Transverse colon (tissue), 4 donors: ENCODE data around the gene STAP2. TPM values are rescaled to one million over a fixed set of nuclear protein-coding genes. Genes with fewer than 3 reads are reported as not detected.

Source experiments
- DNase-seq: peaks from one replicate; pipeline ENCODE4 v3.0.0-alpha.2; 2019
- H3K27ac ChIP-seq, 4 donors: fragments of 200-600 bp; sonication (generic); 2 replicates each; pipeline ENCODE4 v1.5.1; 2016 to 2018; ENCODE audit warnings: inconsistent platforms in 4 of 4
- H3K27me3 ChIP-seq: fragments of 200-600 bp; sonication (generic); 2 replicates; pipeline ENCODE4 v1.5.1; 2017; ENCODE audit warnings: inconsistent platforms
- H3K36me3 ChIP-seq, 4 donors: fragments of 200-600 bp; sonication (generic); 2 replicates each; pipeline ENCODE4 v1.5.1; 2017 to 2019; ENCODE audit warnings: inconsistent platforms in 4 of 4
- H3K4me1 ChIP-seq, 4 donors: fragments of 200-600 bp; sonication (generic); 2 replicates each; pipeline ENCODE4 v1.5.1; 2017 to 2020; ENCODE audit warnings: inconsistent platforms in 4 of 4
- H3K4me3 ChIP-seq, 4 donors: fragments of 200-600 bp; sonication (generic); 1 replicate in 1 of 4; 2 replicates in 3 of 4; pipeline versions ENCODE4 v1.5.1 to v1.6.1; 2017 to 2019; ENCODE audit warnings: inconsistent platforms in 4 of 4
- H3K9me3 ChIP-seq, 2 donors: fragments of 200-600 bp; sonication (generic); 2 replicates each; pipeline ENCODE4 v1.5.1; 2017 to 2019; ENCODE audit warnings: inconsistent platforms in 2 of 2
- EP300 ChIP-seq: sonication (generic); formaldehyde crosslinking; IDR thresholded peaks from one replicate; pipeline ENCODE4 v1.6.1; 2017; ENCODE audit warnings: antibody characterized with exemption, low read depth
- POLR2A ChIP-seq: fragments of 450-650 bp; IDR thresholded peaks from one replicate; pipeline ENCODE4 v1.6.1; 2016; ENCODE audit warnings: antibody characterized with exemption, mild to moderate bottlenecking, moderate library complexity
- POLR2AphosphoS5 ChIP-seq, 3 donors: sonication (generic); formaldehyde crosslinking; IDR thresholded peaks; one replicate each; pipeline ENCODE4 v1.6.1; 2016; ENCODE audit warnings: antibody characterized with exemption in 3 of 3
- WGBS, 2 donors: methylation state at CpG; one replicate each; pipeline ENCODE4 v1.1.5; 2018; ENCODE audit warnings: low coverage in 1 of 2; 5-methylcytosine and 5-hydroxymethylcytosine counted together
- in situ Hi-C, 4 donors: fragments of 200-750 bp; cut with MboI; loops; one replicate each; pipeline versions ENCODE4 v1.15.0 to v1.15.1; 2017; ENCODE audit warnings: low sequenced_read_pairs in 3 of 4, low pct_ligation_motif_present in 1 of 4, low pct_unique_long_range_greater_than_20kb in 1 of 4
- intact Hi-C: fragments of 100-400 bp; cut with DNase I; formaldehyde crosslinking; loops from one replicate; pipeline ENCODE4 v1.15.1; 2023; ENCODE audit warnings: low total_unique reads
- total RNA-seq, 4 donors: library from RNA; depleted of rRNA; stranded (reverse); fragments of >200 nt; gene quantifications; one replicate each; pipeline ENCODE4 v1.1.0, GENCODE V29; 2016
- TF ChIP-seq, protein P1 (sequence below), 5 experiments: fragments of 200-600 bp in 3 of 5; fragments of 450-650 bp in 2 of 5; sonication (generic) in 3 of 5; IDR thresholded peaks; 1 replicate in 2 of 5; 2 replicates in 3 of 5; pipeline ENCODE4 v1.5.1; 2016 to 2017; ENCODE audit warnings: antibody characterized with exemption in 5 of 5, inconsistent platforms in 3 of 5, mild to moderate bottlenecking in 2 of 5, moderate library complexity in 1 of 5

Gene STAP2
- total RNA-seq, 4 donors from 2014 or later = 146 to 680 (median 245) TPM

DNA sequence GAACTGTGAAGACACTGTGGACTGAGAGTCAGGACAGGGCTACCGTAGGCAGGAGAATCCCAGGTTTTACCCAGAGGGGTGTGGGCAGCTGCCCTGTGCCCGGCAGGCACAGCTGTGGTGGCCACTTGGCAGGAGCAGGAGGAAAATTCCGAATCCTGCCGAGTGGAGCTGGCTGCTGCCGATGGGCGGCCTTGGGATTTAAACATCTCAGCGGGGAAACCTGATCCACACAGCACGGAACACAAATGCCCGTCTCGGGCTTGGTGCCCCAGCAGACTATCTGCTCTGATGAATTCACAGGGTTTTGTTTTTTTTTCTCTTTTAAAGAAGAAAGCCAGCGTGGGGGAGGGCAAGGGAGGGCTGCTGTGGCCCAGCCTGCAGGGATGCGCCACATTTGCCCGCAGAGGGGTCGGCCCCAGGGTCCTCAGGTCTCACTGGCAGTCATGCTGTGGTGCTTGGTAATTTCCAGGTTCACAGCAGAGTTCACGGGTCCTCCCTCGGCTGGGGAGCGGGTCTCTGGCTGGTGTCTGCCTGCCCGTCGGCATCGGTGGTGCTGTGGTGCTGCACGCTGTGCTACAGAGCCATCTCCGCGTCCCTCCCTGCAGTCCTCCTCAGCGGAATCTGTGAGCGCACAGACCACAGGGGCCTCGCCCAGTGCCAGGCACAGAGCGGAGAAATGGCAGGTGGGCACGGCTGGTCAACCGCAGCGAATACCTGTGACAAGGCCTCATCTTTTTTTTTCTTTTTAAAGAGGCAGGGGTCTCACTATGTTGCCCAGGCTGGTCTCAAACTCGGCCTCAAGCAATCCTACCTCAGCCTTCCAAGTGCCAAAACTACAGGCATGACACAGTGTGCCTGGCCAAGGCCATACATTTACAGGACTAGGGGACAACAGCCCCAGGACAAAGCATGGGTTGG lies 32.9 kb upstream of the STAP2 start:
- Histone ChIP-seq H3K4me3 (no peak overlapping the region), H3K27ac (peak overlapping the region in 1 of 4 donors; percentile 82), H3K4me1 (peaks cover 59 to 72% (median 71%) of the 10 kb centered on the region in 4 donors), H3K9me3 (no peaks in the 10 kb centered on the region), H3K27me3 (no peaks in the 10 kb centered on the region), H3K36me3 (no peaks in the 10 kb centered on the region)
- no peak for DNase-seq
- in situ Hi-C loops (loop anchor here in 1 of 4 donors (25.0 kb wide), 1 partner anchor 109 kb away; no protein-coding TSS in a partner anchor), intact Hi-C loops (loop anchor here (2.0 kb wide), 1 partner anchor 29 kb away; the partner anchor contains the start of gene SH3GL1)
- no peak for TF ChIP-seq POLR2AphosphoS5 (IDR thresholded peaks at IDR 0.05)
- no peak for TF ChIP-seq POLR2A
- TF ChIP-seq, protein P1, sequence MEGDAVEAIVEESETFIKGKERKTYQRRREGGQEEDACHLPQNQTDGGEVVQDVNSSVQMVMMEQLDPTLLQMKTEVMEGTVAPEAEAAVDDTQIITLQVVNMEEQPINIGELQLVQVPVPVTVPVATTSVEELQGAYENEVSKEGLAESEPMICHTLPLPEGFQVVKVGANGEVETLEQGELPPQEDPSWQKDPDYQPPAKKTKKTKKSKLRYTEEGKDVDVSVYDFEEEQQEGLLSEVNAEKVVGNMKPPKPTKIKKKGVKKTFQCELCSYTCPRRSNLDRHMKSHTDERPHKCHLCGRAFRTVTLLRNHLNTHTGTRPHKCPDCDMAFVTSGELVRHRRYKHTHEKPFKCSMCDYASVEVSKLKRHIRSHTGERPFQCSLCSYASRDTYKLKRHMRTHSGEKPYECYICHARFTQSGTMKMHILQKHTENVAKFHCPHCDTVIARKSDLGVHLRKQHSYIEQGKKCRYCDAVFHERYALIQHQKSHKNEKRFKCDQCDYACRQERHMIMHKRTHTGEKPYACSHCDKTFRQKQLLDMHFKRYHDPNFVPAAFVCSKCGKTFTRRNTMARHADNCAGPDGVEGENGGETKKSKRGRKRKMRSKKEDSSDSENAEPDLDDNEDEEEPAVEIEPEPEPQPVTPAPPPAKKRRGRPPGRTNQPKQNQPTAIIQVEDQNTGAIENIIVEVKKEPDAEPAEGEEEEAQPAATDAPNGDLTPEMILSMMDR (IDR thresholded peaks at IDR 0.05) = no peak
- TF ChIP-seq EP300 = no peak
- 80 to 94% methylated on average over 1 to 31 of the region's 31 CpGs for WGBS, 2 donors

DNA sequence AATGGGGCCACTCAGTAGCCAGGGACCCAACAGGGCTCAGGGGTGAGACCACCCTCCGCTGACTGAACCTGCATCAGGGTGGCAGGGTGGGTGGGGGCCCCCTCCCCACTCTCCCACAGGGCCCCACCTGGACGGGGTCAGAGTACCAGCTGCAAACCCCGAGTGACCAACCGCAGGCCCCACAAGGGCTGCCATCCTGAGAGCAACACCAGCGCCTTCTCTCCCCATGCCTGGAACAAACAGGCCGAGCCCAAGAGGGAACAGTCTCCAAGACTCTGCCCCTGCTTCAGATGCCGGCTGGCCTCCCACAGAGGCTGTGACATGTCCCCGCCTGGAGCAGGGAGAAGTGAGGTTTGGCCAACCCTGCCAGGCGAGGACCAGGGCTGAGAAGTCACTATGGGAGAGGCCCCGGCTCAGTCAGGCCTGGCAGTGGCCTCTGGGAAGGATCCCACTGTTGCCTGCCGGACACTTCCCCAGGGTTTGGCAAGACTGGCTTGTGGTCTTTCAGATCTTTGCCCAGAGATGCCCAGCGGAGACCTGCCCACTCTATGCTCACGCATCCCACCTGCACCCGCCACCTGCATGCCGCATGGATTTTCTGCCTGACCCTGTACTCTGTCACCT lies 31.9 kb upstream of the STAP2 start:
- in situ Hi-C loops (loop anchor here in 1 of 4 donors (25.0 kb wide), 1 partner anchor 108 kb away; no protein-coding TSS in a partner anchor), intact Hi-C loops (loop anchor here (2.0 kb wide), 1 partner anchor 30 kb away; the partner anchor contains the start of gene SH3GL1)
- TF ChIP-seq POLR2AphosphoS5 (IDR thresholded peaks at IDR 0.05) (no peak), EP300 (no peak), POLR2A (no peak)
- TF ChIP-seq, protein P1 (IDR thresholded peaks at IDR 0.05) = no peak
- Histone ChIP-seq H3K9me3 (no peaks in the 10 kb centered on the region), H3K27ac (peak overlapping the region in 2 of 4 donors; percentile 81 to 82), H3K27me3 (no peaks in the 10 kb centered on the region), H3K4me1 (peaks cover 51 to 63% (median 61%) of the 10 kb centered on the region in 4 donors), H3K36me3 (no peaks in the 10 kb centered on the region), H3K4me3 (no peak overlapping the region)
- DNase-seq = no peak
- WGBS, 2 donors = 94% methylated on average over 15 of the region's 15 CpGs; no CpG with 5 or more reads in 1 of the 2 donors

DNA sequence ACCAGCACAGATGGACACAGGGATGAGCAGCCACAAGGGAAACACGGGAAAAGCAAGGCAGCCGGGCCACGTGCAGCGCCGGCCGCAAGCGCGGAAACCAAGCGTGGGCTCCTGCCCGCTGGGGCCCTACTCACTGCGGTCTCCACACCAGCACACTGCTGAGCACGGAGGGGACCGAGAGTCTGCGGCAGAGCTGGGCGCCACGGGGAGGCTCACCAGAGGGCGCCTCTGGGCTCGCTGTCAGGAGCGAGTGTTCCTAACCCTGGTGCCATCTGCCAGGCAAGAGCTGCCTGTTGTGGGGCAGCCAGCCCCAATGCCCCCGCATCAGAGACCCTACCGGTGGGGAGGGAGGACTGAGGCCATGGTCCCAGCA lies 31.2 kb upstream of the STAP2 start:
- in situ Hi-C loops (loop anchor here in 1 of 4 donors (25.0 kb wide), 1 partner anchor 108 kb away; no protein-coding TSS in a partner anchor), intact Hi-C loops (loop anchor here (2.0 kb wide), 1 partner anchor 31 kb away; the partner anchor contains the start of gene SH3GL1)
- H3K36me3 ChIP-seq = no peaks in the 10 kb centered on the region
- peak overlapping the region in 2 of 4 donors; percentile 17 to 27 for H3K4me3 ChIP-seq
- H3K27me3 ChIP-seq = no peaks in the 10 kb centered on the region
- 28% methylated on average over 11 of the region's 21 CpGs; no CpG with 5 or more reads in 1 of the 2 donors for WGBS, 2 donors
- no peak for TF ChIP-seq EP300
- no peak for TF ChIP-seq POLR2AphosphoS5 (IDR thresholded peaks at IDR 0.05)
- TF ChIP-seq, protein P1 (IDR thresholded peaks at IDR 0.05) = peak; percentile 9 to 36 (median 25)
- no peak for TF ChIP-seq POLR2A
- peaks cover 44 to 62% (median 55%) of the 10 kb centered on the region in 4 donors for H3K4me1 ChIP-seq
- peak overlapping the region; percentile 65 to 82 (median 77) for H3K27ac ChIP-seq
- H3K9me3 ChIP-seq = no peaks in the 10 kb centered on the region
- peak; percentile 76 for DNase-seq
